ENCODE data around the gene PLOD2. TPM values are rescaled to one million over a fixed set of nuclear protein-coding genes. Genes with fewer than 3 reads are reported as not detected.

PLOD2 gene
- total RNA-seq, 2 experiments from 2014 or later, result 0.65 to 2.0 TPM

- Mint-ChIP-seq H3K4me1 (ENCODE audit: low read depth) (no peaks in the 10 kb centered on the region), H3K27ac (no peak overlapping the region), H3K36me3 (ENCODE audit: low read depth) (no peaks in the 10 kb centered on the region), H3K4me3 (no peak overlapping the region), H3K27me3 (peaks cover 3% of the 10 kb centered on the region), H3K9me3 (no peaks in the 10 kb centered on the region)
- no peak for DNase-seq
- CTCF ChIA-PET, result no interaction called here
- intact Hi-C loops (cut with micrococcal nuclease), result no loop called here
- TF ChIP-seq, protein P1, sequence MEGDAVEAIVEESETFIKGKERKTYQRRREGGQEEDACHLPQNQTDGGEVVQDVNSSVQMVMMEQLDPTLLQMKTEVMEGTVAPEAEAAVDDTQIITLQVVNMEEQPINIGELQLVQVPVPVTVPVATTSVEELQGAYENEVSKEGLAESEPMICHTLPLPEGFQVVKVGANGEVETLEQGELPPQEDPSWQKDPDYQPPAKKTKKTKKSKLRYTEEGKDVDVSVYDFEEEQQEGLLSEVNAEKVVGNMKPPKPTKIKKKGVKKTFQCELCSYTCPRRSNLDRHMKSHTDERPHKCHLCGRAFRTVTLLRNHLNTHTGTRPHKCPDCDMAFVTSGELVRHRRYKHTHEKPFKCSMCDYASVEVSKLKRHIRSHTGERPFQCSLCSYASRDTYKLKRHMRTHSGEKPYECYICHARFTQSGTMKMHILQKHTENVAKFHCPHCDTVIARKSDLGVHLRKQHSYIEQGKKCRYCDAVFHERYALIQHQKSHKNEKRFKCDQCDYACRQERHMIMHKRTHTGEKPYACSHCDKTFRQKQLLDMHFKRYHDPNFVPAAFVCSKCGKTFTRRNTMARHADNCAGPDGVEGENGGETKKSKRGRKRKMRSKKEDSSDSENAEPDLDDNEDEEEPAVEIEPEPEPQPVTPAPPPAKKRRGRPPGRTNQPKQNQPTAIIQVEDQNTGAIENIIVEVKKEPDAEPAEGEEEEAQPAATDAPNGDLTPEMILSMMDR (IDR thresholded peaks at IDR 0.05), result no peak
- POLR2A ChIA-PET, result no interaction called here
- ATAC-seq, result no peak
These were observed 17.2 kb upstream of the PLOD2 start for GRCh38 chr3:146178006-146178689.

DNA sequence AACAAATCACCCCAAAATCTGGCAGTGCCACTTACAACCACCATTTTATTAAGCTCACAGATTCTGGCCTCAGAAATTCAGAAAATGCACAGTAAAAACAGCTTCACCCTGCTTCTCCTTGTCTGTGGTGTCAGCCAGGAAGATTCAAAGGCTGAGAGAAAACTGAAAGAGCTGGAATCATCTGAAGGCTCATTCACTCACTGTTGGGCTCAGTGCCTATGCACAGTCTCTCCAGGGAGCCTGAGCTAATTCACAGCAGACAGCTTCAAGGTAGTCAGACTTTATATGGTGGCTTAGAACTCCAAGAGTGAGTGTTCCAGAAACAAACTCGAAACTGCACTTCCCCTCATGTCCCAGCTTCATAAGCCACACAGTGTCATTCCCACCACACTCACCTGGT lies 16.5 kb upstream of the PLOD2 start:
- CTCF ChIA-PET, result interaction anchor here (1.0 kb wide), 1 partner anchor 12 kb away, joined by 3 read pairs; no protein-coding TSS in a partner anchor
- intact Hi-C loops (cut with micrococcal nuclease), result no loop called here
- TF ChIP-seq, protein P1 (IDR thresholded peaks at IDR 0.05), result no peak

GRCh38 chr3:146177072-146177471 lies 16.1 kb upstream of the PLOD2 start:
- ChIA-PET POLR2A (no interaction called here), CTCF (interaction anchor here (1.0 kb wide), 1 partner anchor 12 kb away, joined by 3 read pairs; no protein-coding TSS in a partner anchor)
- peaks cover 4% of the 10 kb centered on the region for H3K27me3 Mint-ChIP-seq
- ATAC-seq, result no peak
- TF ChIP-seq, protein P1 (IDR thresholded peaks at IDR 0.05), result no peak
- H3K4me1 Mint-ChIP-seq (ENCODE audit: low read depth), result no peaks in the 10 kb centered on the region
- H3K4me3 Mint-ChIP-seq, result no peak overlapping the region
- no peaks in the 10 kb centered on the region for H3K36me3 Mint-ChIP-seq (ENCODE audit: low read depth)
- H3K9me3 Mint-ChIP-seq, result no peaks in the 10 kb centered on the region
- H3K27ac Mint-ChIP-seq, result no peak overlapping the region
- intact Hi-C loops (cut with micrococcal nuclease), result no loop called here
- DNase-seq, result no peak

More for the DNA sequence above, 16.5 kb upstream of the PLOD2 start:
- no peaks in the 10 kb centered on the region for H3K36me3 Mint-ChIP-seq (ENCODE audit: low read depth)
- H3K27me3 Mint-ChIP-seq, result peaks cover 4% of the 10 kb centered on the region
- POLR2A ChIA-PET, result no interaction called here
- no peak overlapping the region for H3K4me3 Mint-ChIP-seq
- no peak overlapping the region for H3K27ac Mint-ChIP-seq
- H3K9me3 Mint-ChIP-seq, result no peaks in the 10 kb centered on the region
- H3K4me1 Mint-ChIP-seq (ENCODE audit: low read depth), result no peaks in the 10 kb centered on the region
- ATAC-seq (no peak), DNase-seq (no peak)

- POLR2A ChIA-PET, result no interaction called here
- intact Hi-C loops (cut with micrococcal nuclease), result no loop called here
- peaks cover 6% of the 10 kb centered on the region for H3K27me3 Mint-ChIP-seq
These were observed 11.6 kb upstream of the PLOD2 start for GRCh38 chr3:146172586-146172985.

GRCh38 chr3:146170591-146170990 lies 9.6 kb upstream of the PLOD2 start:
- no peaks in the 10 kb centered on the region for H3K4me1 Mint-ChIP-seq (ENCODE audit: low read depth)
- intact Hi-C loops (cut with micrococcal nuclease), result no loop called here
- ATAC-seq (no peak), DNase-seq (no peak)
- H3K9me3 Mint-ChIP-seq, result no peaks in the 10 kb centered on the region
- no peak overlapping the region for H3K4me3 Mint-ChIP-seq
- CTCF ChIA-PET, result interaction anchor here (1.6 kb wide), 1 partner anchor 19 kb away, joined by 7 read pairs; no protein-coding TSS in a partner anchor
- TF ChIP-seq, protein P1 (IDR thresholded peaks at IDR 0.05), result no peak
- no peaks in the 10 kb centered on the region for H3K36me3 Mint-ChIP-seq (ENCODE audit: low read depth)
- POLR2A ChIA-PET, result no interaction called here
- H3K27me3 Mint-ChIP-seq, result peaks cover 6% of the 10 kb centered on the region
- no peak overlapping the region for H3K27ac Mint-ChIP-seq

More at GRCh38 chr3:146172586-146172985, 11.6 kb upstream of the PLOD2 start:
- Mint-ChIP-seq H3K4me3 (no peak overlapping the region), H3K27ac (no peak overlapping the region), H3K4me1 (ENCODE audit: low read depth) (no peaks in the 10 kb centered on the region), H3K9me3 (no peaks in the 10 kb centered on the region), H3K36me3 (ENCODE audit: low read depth) (no peaks in the 10 kb centered on the region)
- ATAC-seq (no peak), DNase-seq (no peak)
- TF ChIP-seq, protein P1 (IDR thresholded peaks at IDR 0.05), result no peak
- CTCF ChIA-PET, result no interaction called here

Measured in activated CD8-positive, alpha-beta T cell treated with anti-CD3 and anti-CD28 coated beads for 36 hours (primary cell).